Hepatocyte (in vitro differentiated cells): Measurements from ENCODE around the gene UROC1.

Experiments used
- CTCF ChIP-seq: fragments of 200-600 bp; sonication (generic); IDR thresholded peaks from 2 replicates; pipeline ENCODE4 v1.5.1; 2016; ENCODE audit warnings: antibody characterized with exemption, mild to moderate bottlenecking; ENCODE audit not compliant: poor library complexity
- EZH2 ChIP-seq: fragments of 200-600 bp; sonication (generic); IDR thresholded peaks from 2 replicates; pipeline ENCODE4 v1.6.1; 2016; ENCODE audit warnings: antibody characterized with exemption, mild to moderate bottlenecking, borderline replicate concordance
- EZH2phosphoT487 ChIP-seq: fragments of 200-600 bp; sonication (generic); IDR thresholded peaks from one replicate; pipeline ENCODE4 v1.6.1; 2018; ENCODE audit warnings: antibody characterized with exemption, mild to moderate bottlenecking, low read depth, moderate library complexity; ENCODE audit not compliant: unreplicated experiment, severe bottlenecking

DNA sequence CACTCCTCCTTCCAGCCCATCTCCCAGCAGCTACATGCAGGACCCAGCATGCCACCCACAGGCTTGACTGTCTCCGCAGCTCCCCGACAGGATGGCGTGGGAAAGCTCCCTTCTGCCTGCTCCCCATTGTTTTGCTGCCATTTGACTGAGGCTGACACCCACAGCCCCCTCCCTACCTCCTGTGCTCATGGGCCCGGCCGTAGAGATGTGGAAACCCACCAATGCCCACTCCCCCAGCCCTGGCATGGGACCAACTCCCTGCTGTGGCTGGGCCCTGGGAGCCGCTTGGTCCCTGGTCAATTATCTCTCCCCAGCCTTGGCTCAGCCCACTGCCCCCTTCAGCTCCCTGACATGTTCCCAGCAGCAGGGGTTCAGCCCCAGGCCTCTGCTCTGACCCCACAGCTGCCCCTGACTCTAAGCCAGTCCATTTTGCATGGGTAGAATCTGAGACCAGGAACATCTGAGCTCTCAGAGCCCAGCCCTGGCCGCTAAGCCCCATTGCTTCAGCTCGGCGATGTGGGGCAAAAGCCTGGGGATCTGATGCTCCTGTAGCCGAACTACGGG, 33.0 kb upstream of the UROC1 start:
- TF ChIP-seq CTCF (no peak), EZH2phosphoT487 (no peak), EZH2 (no peak)
